ENCODE measurements around the gene PDE4B. TPM values are rescaled to one million over a fixed set of nuclear protein-coding genes. Genes with fewer than 3 reads are reported as not detected.
A peak's percentile ranks its signal among the peaks of the same experiment; 100 is the strongest.

PDE4B gene
- polyA plus RNA-seq, 1 donor = 9.3 TPM

GRCh38 chr1:65812065-65812464 lies 19.4 kb downstream of the PDE4B start:
- no peaks in the 10 kb centered on the region for H3K4me1 ChIP-seq (ENCODE audit: control insufficient read depth, insufficient read depth, low read length)
- H3K9me3 ChIP-seq (ENCODE audit: control insufficient read depth, low read depth, low read length) = no peaks in the 10 kb centered on the region
- H3K4me3 ChIP-seq (ENCODE audit: low read length) = no peak overlapping the region
- H3K36me3 ChIP-seq (ENCODE audit: control insufficient read depth, insufficient read depth, low read length) = no peaks in the 10 kb centered on the region
- peak in 1 of 2 donors; percentile 14 for DNase-seq
- no peak overlapping the region for H3K27ac ChIP-seq (ENCODE audit: low read length)
- peaks cover 6% of the 10 kb centered on the region for H3K27me3 ChIP-seq (ENCODE audit: control insufficient read depth, insufficient read depth, low read length)
- no CpG with 5 or more reads among the region's 1 CpG for WGBS (ENCODE audit: insufficient coverage, low lambda C conversion rate)

GRCh38 chr1:65813956-65814355 lies 21.3 kb downstream of the PDE4B start:
- no peak overlapping the region for H3K4me3 ChIP-seq (ENCODE audit: low read length)
- 37% methylated on average over 2 of the region's 3 CpGs for WGBS (ENCODE audit: insufficient coverage, low lambda C conversion rate)
- H3K36me3 ChIP-seq (ENCODE audit: control insufficient read depth, insufficient read depth, low read length) = no peaks in the 10 kb centered on the region
- no peaks in the 10 kb centered on the region for H3K4me1 ChIP-seq (ENCODE audit: control insufficient read depth, insufficient read depth, low read length)
- H3K27me3 ChIP-seq (ENCODE audit: control insufficient read depth, insufficient read depth, low read length) = peaks cover 7% of the 10 kb centered on the region
- DNase-seq = no peak
- H3K9me3 ChIP-seq (ENCODE audit: control insufficient read depth, low read depth, low read length) = no peaks in the 10 kb centered on the region
- H3K27ac ChIP-seq (ENCODE audit: low read length) = no peak overlapping the region

GRCh38 chr1:65814752-65815151 lies 22.1 kb downstream of the PDE4B start:
- no peaks in the 10 kb centered on the region for H3K36me3 ChIP-seq (ENCODE audit: control insufficient read depth, insufficient read depth, low read length)
- DNase-seq = no peak
- peaks cover 7% of the 10 kb centered on the region for H3K27me3 ChIP-seq (ENCODE audit: control insufficient read depth, insufficient read depth, low read length)
- no peak overlapping the region for H3K27ac ChIP-seq (ENCODE audit: low read length)
- no peak overlapping the region for H3K4me3 ChIP-seq (ENCODE audit: low read length)
- WGBS (ENCODE audit: insufficient coverage, low lambda C conversion rate) = no CpG with 5 or more reads among the region's 3 CpGs
- no peaks in the 10 kb centered on the region for H3K4me1 ChIP-seq (ENCODE audit: control insufficient read depth, insufficient read depth, low read length)
- no peaks in the 10 kb centered on the region for H3K9me3 ChIP-seq (ENCODE audit: control insufficient read depth, low read depth, low read length)

- Histone ChIP-seq H3K9me3 (ENCODE audit: control insufficient read depth, low read depth, low read length) (no peaks in the 10 kb centered on the region), H3K4me1 (ENCODE audit: control insufficient read depth, insufficient read depth, low read length) (no peaks in the 10 kb centered on the region), H3K27ac (ENCODE audit: low read length) (no peak overlapping the region), H3K36me3 (ENCODE audit: control insufficient read depth, insufficient read depth, low read length) (no peaks in the 10 kb centered on the region), H3K27me3 (ENCODE audit: control insufficient read depth, insufficient read depth, low read length) (peaks cover 4% of the 10 kb centered on the region), H3K4me3 (ENCODE audit: low read length) (no peak overlapping the region)
- DNase-seq = no peak
Observed at GRCh38 chr1:65817891-65818290, 25.2 kb downstream of the PDE4B start.

- no peak overlapping the region for H3K27ac ChIP-seq (ENCODE audit: low read length)
- WGBS (ENCODE audit: insufficient coverage, low lambda C conversion rate) = no CpG with 5 or more reads among the region's 1 CpG
Observed at GRCh38 chr1:65818966-65819365, 26.3 kb downstream of the PDE4B start.

GRCh38 chr1:65820983-65821382 lies 28.3 kb downstream of the PDE4B start:
- H3K27me3 ChIP-seq (ENCODE audit: control insufficient read depth, insufficient read depth, low read length) = peaks cover 2% of the 10 kb centered on the region
- no peak overlapping the region for H3K27ac ChIP-seq (ENCODE audit: low read length)
- DNase-seq = no peak
- H3K9me3 ChIP-seq (ENCODE audit: control insufficient read depth, low read depth, low read length) = no peaks in the 10 kb centered on the region
- H3K36me3 ChIP-seq (ENCODE audit: control insufficient read depth, insufficient read depth, low read length) = no peaks in the 10 kb centered on the region
- WGBS (ENCODE audit: insufficient coverage, low lambda C conversion rate) = no CpG with 5 or more reads among the region's 1 CpG
- H3K4me1 ChIP-seq (ENCODE audit: control insufficient read depth, insufficient read depth, low read length) = no peaks in the 10 kb centered on the region
- H3K4me3 ChIP-seq (ENCODE audit: low read length) = no peak overlapping the region

More at GRCh38 chr1:65818966-65819365, 26.3 kb downstream of the PDE4B start:
- no peaks in the 10 kb centered on the region for H3K36me3 ChIP-seq (ENCODE audit: control insufficient read depth, insufficient read depth, low read length)
- no peaks in the 10 kb centered on the region for H3K9me3 ChIP-seq (ENCODE audit: control insufficient read depth, low read depth, low read length)
- no peak overlapping the region for H3K4me3 ChIP-seq (ENCODE audit: low read length)
- no peak for DNase-seq
- peaks cover 3% of the 10 kb centered on the region for H3K27me3 ChIP-seq (ENCODE audit: control insufficient read depth, insufficient read depth, low read length)
- H3K4me1 ChIP-seq (ENCODE audit: control insufficient read depth, insufficient read depth, low read length) = no peaks in the 10 kb centered on the region

- no peaks in the 10 kb centered on the region for H3K4me1 ChIP-seq (ENCODE audit: control insufficient read depth, insufficient read depth, low read length)
- no peak overlapping the region for H3K4me3 ChIP-seq (ENCODE audit: low read length)
- no peaks in the 10 kb centered on the region for H3K36me3 ChIP-seq (ENCODE audit: control insufficient read depth, insufficient read depth, low read length)
- DNase-seq = no peak
- no peaks in the 10 kb centered on the region for H3K9me3 ChIP-seq (ENCODE audit: control insufficient read depth, low read depth, low read length)
- H3K27ac ChIP-seq (ENCODE audit: low read length) = no peak overlapping the region
- H3K27me3 ChIP-seq (ENCODE audit: control insufficient read depth, insufficient read depth, low read length) = peaks cover 2% of the 10 kb centered on the region
Observed at GRCh38 chr1:65821386-65821785, 28.7 kb downstream of the PDE4B start.

- DNase-seq = no peak
- Histone ChIP-seq H3K4me3 (ENCODE audit: low read length) (no peak overlapping the region), H3K27ac (ENCODE audit: low read length) (no peak overlapping the region), H3K27me3 (ENCODE audit: control insufficient read depth, insufficient read depth, low read length) (no peaks in the 10 kb centered on the region), H3K4me1 (ENCODE audit: control insufficient read depth, insufficient read depth, low read length) (no peaks in the 10 kb centered on the region), H3K9me3 (ENCODE audit: control insufficient read depth, low read depth, low read length) (no peaks in the 10 kb centered on the region), H3K36me3 (ENCODE audit: control insufficient read depth, insufficient read depth, low read length) (no peaks in the 10 kb centered on the region)
Observed at GRCh38 chr1:65824103-65824502, 31.4 kb downstream of the PDE4B start.

- WGBS (ENCODE audit: insufficient coverage, low lambda C conversion rate) = 90% methylated on average over 1 of the region's 1 CpG
- no peaks in the 10 kb centered on the region for H3K36me3 ChIP-seq (ENCODE audit: control insufficient read depth, insufficient read depth, low read length)
- H3K27ac ChIP-seq (ENCODE audit: low read length) = no peak overlapping the region
- no peak for DNase-seq
- no peaks in the 10 kb centered on the region for H3K4me1 ChIP-seq (ENCODE audit: control insufficient read depth, insufficient read depth, low read length)
- H3K9me3 ChIP-seq (ENCODE audit: control insufficient read depth, low read depth, low read length) = no peaks in the 10 kb centered on the region
- no peak overlapping the region for H3K4me3 ChIP-seq (ENCODE audit: low read length)
- H3K27me3 ChIP-seq (ENCODE audit: control insufficient read depth, insufficient read depth, low read length) = no peaks in the 10 kb centered on the region
Observed at GRCh38 chr1:65825741-65826140, 33.0 kb downstream of the PDE4B start.

- H3K4me1 ChIP-seq (ENCODE audit: control insufficient read depth, insufficient read depth, low read length) = no peaks in the 10 kb centered on the region
- no peak overlapping the region for H3K27ac ChIP-seq (ENCODE audit: low read length)
- no peak for DNase-seq
- no peaks in the 10 kb centered on the region for H3K27me3 ChIP-seq (ENCODE audit: control insufficient read depth, insufficient read depth, low read length)
- no CpG with 5 or more reads among the region's 3 CpGs for WGBS (ENCODE audit: insufficient coverage, low lambda C conversion rate)
- H3K36me3 ChIP-seq (ENCODE audit: control insufficient read depth, insufficient read depth, low read length) = no peaks in the 10 kb centered on the region
- no peak overlapping the region for H3K4me3 ChIP-seq (ENCODE audit: low read length)
- no peaks in the 10 kb centered on the region for H3K9me3 ChIP-seq (ENCODE audit: control insufficient read depth, low read depth, low read length)
Observed at GRCh38 chr1:65826782-65827181, 34.1 kb downstream of the PDE4B start.

- Histone ChIP-seq H3K4me3 (ENCODE audit: low read length) (no peak overlapping the region), H3K4me1 (ENCODE audit: control insufficient read depth, insufficient read depth, low read length) (no peaks in the 10 kb centered on the region), H3K27me3 (ENCODE audit: control insufficient read depth, insufficient read depth, low read length) (no peaks in the 10 kb centered on the region), H3K36me3 (ENCODE audit: control insufficient read depth, insufficient read depth, low read length) (no peaks in the 10 kb centered on the region), H3K9me3 (ENCODE audit: control insufficient read depth, low read depth, low read length) (no peaks in the 10 kb centered on the region), H3K27ac (ENCODE audit: low read length) (no peak overlapping the region)
- 88% methylated on average over 1 of the region's 1 CpG for WGBS (ENCODE audit: insufficient coverage, low lambda C conversion rate)
- no peak for DNase-seq
Observed at GRCh38 chr1:65827346-65827745, 34.7 kb downstream of the PDE4B start.
